ENCODE results near the gene LIG1.

DNA sequence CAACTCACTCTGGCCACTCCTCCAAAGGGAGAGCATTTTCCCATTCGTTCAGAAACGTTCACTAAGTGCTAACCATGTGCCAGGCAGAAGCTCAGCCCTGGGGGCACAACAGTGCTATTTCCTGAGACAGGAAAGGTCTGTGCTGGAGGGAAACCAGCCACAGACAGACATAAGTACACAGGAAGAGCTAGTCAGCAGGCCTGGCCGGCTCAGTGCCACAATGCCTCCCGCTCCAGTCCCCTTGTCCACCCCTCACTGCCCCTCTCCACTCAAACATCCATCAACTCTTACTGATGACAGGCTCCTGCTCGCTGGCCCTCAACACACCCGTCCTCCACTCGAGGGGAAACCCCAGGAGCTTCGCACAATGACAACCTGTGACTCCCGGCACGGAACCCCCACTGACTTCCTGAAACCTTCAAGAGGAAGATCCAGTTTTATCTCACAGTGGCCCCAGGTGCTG is 48.2 kb downstream of the LIG1 start:
- TF ChIP-seq POLR2A (IDR thresholded peaks at IDR 0.05; ENCODE audit: low read length) (no peak), GATA1 (IDR thresholded peaks at IDR 0.05; ENCODE audit: low read depth, low read length) (no peak)

Data from erythroblast (primary cell).